Measurements from ENCODE around the gene HDAC10. TPM values are rescaled to one million over a fixed set of nuclear protein-coding genes. Genes with fewer than 3 reads are reported as not detected.

Gene HDAC10
- total RNA-seq, 1 donor from 2014 or later, result 5.4 TPM

DNA sequence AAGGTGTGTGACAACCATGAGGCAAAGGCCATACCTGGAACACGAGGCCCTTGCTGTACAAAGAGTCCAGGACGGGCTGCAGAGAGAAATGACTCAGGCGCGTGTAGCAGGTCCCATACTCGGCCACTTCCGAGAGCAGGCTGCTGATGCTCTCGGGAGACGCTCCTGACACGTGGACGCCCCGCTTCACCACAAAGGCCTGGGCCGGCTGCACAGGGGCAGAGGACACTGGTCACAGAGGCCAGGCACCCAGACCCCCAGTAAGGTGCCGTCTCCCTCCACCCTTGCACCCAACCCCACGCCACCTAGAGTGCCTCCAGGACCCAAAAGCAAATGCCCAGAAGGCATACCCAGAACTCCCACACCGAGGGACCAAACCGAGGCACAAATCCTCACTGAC lies 21.7 kb downstream of the HDAC10 start:
- H3K27ac ChIP-seq, result no peak overlapping the region
- H3K36me3 ChIP-seq, result no peaks in the 10 kb centered on the region
- peaks cover 6% of the 10 kb centered on the region for H3K27me3 Mint-ChIP-seq (ENCODE audit: insufficient read depth, low read depth)
- H4K20me1 ChIP-seq (ENCODE audit: low read depth), result peaks cover 5% of the 10 kb centered on the region
- peaks cover 15% of the 10 kb centered on the region for H3K36me3 Mint-ChIP-seq
- no peaks in the 10 kb centered on the region for H3K79me2 ChIP-seq (ENCODE audit: low read depth)
- no peak for TF ChIP-seq EZH2phosphoT487 (IDR thresholded peaks at IDR 0.05)
- TF ChIP-seq, protein P1, sequence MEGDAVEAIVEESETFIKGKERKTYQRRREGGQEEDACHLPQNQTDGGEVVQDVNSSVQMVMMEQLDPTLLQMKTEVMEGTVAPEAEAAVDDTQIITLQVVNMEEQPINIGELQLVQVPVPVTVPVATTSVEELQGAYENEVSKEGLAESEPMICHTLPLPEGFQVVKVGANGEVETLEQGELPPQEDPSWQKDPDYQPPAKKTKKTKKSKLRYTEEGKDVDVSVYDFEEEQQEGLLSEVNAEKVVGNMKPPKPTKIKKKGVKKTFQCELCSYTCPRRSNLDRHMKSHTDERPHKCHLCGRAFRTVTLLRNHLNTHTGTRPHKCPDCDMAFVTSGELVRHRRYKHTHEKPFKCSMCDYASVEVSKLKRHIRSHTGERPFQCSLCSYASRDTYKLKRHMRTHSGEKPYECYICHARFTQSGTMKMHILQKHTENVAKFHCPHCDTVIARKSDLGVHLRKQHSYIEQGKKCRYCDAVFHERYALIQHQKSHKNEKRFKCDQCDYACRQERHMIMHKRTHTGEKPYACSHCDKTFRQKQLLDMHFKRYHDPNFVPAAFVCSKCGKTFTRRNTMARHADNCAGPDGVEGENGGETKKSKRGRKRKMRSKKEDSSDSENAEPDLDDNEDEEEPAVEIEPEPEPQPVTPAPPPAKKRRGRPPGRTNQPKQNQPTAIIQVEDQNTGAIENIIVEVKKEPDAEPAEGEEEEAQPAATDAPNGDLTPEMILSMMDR (IDR thresholded peaks at IDR 0.05), result no peak
- no peak for TF ChIP-seq EZH2 (IDR thresholded peaks at IDR 0.05)
- no peaks in the 10 kb centered on the region for H3F3A ChIP-seq (ENCODE audit: low read depth)
- no peaks in the 10 kb centered on the region for H3K4me1 Mint-ChIP-seq
- H3K27ac Mint-ChIP-seq, result no peak overlapping the region
- no peak for DNase-seq (ENCODE audit: low spot score)
- H3K9ac ChIP-seq, result no peak overlapping the region
- H3K4me3 Mint-ChIP-seq, result no peak overlapping the region
- no peak overlapping the region for H3K4me2 ChIP-seq
- H3K4me3 ChIP-seq, result no peak overlapping the region
- no peak overlapping the region for H2AFZ ChIP-seq (replicated peaks)
- H3K27me3 ChIP-seq, result no peaks in the 10 kb centered on the region
- H3K9me3 ChIP-seq (ENCODE audit: low read depth), result no peaks in the 10 kb centered on the region
- no peaks in the 10 kb centered on the region for H3K9me3 Mint-ChIP-seq
- H3K4me1 ChIP-seq, result no peaks in the 10 kb centered on the region

DNA sequence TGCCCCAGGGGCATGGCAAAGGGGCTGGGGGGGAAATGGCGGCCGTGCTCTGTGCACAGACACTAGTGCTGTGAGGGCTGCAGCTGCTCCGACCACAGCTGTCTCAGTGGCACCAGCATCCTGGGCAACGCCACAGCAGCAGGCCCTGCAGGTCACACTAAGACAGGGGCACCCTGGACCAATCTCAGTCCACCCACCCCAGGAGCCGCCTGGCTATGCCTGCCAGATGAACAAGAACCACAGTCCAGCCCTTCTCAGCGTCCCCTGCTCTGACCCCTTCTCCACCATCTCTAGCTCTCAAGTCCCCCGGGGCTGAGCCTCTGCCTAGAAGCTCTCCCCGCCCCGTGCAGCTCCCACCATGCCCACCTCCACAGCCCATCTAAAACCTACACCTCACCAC lies 22.7 kb downstream of the HDAC10 start:
- Mint-ChIP-seq H3K4me3 (no peak overlapping the region), H3K9me3 (no peaks in the 10 kb centered on the region), H3K4me1 (no peaks in the 10 kb centered on the region), H3K27me3 (ENCODE audit: insufficient read depth, low read depth) (peaks cover 9% of the 10 kb centered on the region), H3K27ac (no peak overlapping the region), H3K36me3 (peaks cover 10% of the 10 kb centered on the region)
- no peak overlapping the region for H3K9ac ChIP-seq
- H3K79me2 ChIP-seq (ENCODE audit: low read depth), result no peaks in the 10 kb centered on the region
- DNase-seq (ENCODE audit: low spot score), result no peak
- peaks cover 5% of the 10 kb centered on the region for H4K20me1 ChIP-seq (ENCODE audit: low read depth)
- H3K4me3 ChIP-seq, result no peak overlapping the region
- H3F3A ChIP-seq (ENCODE audit: low read depth), result no peaks in the 10 kb centered on the region
- no peaks in the 10 kb centered on the region for H3K9me3 ChIP-seq (ENCODE audit: low read depth)
- H3K4me1 ChIP-seq, result no peaks in the 10 kb centered on the region
- no peaks in the 10 kb centered on the region for H3K36me3 ChIP-seq
- no peak overlapping the region for H3K27ac ChIP-seq
- H3K27me3 ChIP-seq, result no peaks in the 10 kb centered on the region
- TF ChIP-seq EZH2 (IDR thresholded peaks at IDR 0.05) (no peak), EZH2phosphoT487 (IDR thresholded peaks at IDR 0.05) (no peak)
- TF ChIP-seq, protein P1 (IDR thresholded peaks at IDR 0.05), result no peak
- H2AFZ ChIP-seq (replicated peaks), result no peak overlapping the region
- H3K4me2 ChIP-seq, result no peak overlapping the region

DNA sequence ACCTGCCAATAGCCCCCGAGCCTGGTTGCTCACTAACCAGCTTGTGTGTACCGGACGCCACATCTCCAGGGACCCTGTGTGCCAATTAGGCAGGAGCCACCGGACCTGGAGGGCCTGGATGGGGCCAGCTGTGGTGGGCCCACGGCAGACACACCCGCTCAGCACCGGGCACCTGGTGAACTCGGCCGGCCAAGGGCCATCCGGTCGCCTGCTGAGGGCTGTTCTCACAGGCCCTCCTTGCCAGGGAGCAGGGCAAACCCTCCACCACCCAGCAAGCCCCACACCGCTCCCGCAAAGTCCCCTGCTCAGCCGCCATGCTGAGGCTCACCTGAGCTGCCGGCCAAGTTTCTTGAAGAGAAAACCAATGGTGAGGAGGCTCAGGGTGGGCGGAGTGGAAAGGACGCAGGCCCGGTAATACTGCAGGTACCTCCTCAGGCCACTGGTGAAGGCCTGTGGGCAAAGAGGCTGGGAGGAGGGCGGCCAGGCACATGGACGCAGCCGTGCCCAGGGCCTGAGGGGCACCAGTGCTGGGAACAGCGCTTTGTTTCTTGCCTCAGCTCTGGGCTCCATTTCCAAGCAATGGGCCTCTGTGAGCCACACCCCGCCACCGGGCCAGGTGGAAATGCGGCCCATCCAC lies 23.4 kb downstream of the HDAC10 start:
- peaks cover 5% of the 10 kb centered on the region for H4K20me1 ChIP-seq (ENCODE audit: low read depth)
- no peaks in the 10 kb centered on the region for H3K27me3 ChIP-seq
- no peaks in the 10 kb centered on the region for H3K4me1 Mint-ChIP-seq
- TF ChIP-seq, protein P1 (IDR thresholded peaks at IDR 0.05), result no peak
- TF ChIP-seq EZH2phosphoT487 (IDR thresholded peaks at IDR 0.05) (no peak), EZH2 (IDR thresholded peaks at IDR 0.05) (no peak)
- H3K27me3 Mint-ChIP-seq (ENCODE audit: insufficient read depth, low read depth), result peaks cover 13% of the 10 kb centered on the region
- no peak overlapping the region for H2AFZ ChIP-seq (replicated peaks)
- DNase-seq (ENCODE audit: low spot score), result no peak
- no peak overlapping the region for H3K9ac ChIP-seq
- H3F3A ChIP-seq (ENCODE audit: low read depth), result no peaks in the 10 kb centered on the region
- H3K79me2 ChIP-seq (ENCODE audit: low read depth), result no peaks in the 10 kb centered on the region
- H3K4me3 ChIP-seq, result no peak overlapping the region
- H3K9me3 Mint-ChIP-seq, result no peaks in the 10 kb centered on the region
- peaks cover 13% of the 10 kb centered on the region for H3K36me3 Mint-ChIP-seq
- no peak overlapping the region for H3K27ac Mint-ChIP-seq
- H3K4me2 ChIP-seq, result no peak overlapping the region
- no peak overlapping the region for H3K4me3 Mint-ChIP-seq
- H3K9me3 ChIP-seq (ENCODE audit: low read depth), result no peaks in the 10 kb centered on the region
- no peaks in the 10 kb centered on the region for H3K4me1 ChIP-seq
- H3K27ac ChIP-seq, result no peak overlapping the region
- no peaks in the 10 kb centered on the region for H3K36me3 ChIP-seq

All from neural progenitor cell (in vitro differentiated cells).